C4-2B (cell line): ENCODE measurements around the gene SYTL3.

Source experiments
- CTCF ChIP-seq: fragments of 450-650 bp; conservative IDR thresholded peaks from 2 replicates; pipeline ENCODE4 v1.5.1; 2017; ENCODE audit warnings: mild to moderate bottlenecking
- ZFX ChIP-seq: fragments of 450-650 bp; IDR thresholded peaks from 2 replicates; pipeline ENCODE4 v1.6.1; 2017

- no peak for TF ChIP-seq CTCF
- TF ChIP-seq ZFX: no peak
These were observed 16.9 kb downstream of the SYTL3 start for GRCh38 chr6:158666628-158667359.
